D721Med (cell line): ENCODE data around the gene FAM3C.

Experiments
- DNase-seq: peaks from one replicate; pipeline ENCODE4 v3.0.0; 2011; ENCODE audit warnings: low spot score; ENCODE audit not compliant: insufficient read length
- FAIRE-seq: peaks from 2 replicates; lab custom pipeline; 2011; peaks lifted over from hg19 to GRCh38; lab: Jason Lieb, UNC
- TF ChIP-seq, protein P1 (sequence below): IDR thresholded peaks from 2 replicates; pipeline ENCODE4 v1.5.1; 2012; ENCODE audit warnings: mild to moderate bottlenecking, control low read depth; ENCODE audit not compliant: insufficient read depth; ENCODE audit errors: missing control alignments

Gene FAM3C

GRCh38 chr7:121406944-121407343, 10.8 kb upstream of the FAM3C start:
- FAIRE-seq, result no peak
- no peak for DNase-seq
- TF ChIP-seq, protein P1, sequence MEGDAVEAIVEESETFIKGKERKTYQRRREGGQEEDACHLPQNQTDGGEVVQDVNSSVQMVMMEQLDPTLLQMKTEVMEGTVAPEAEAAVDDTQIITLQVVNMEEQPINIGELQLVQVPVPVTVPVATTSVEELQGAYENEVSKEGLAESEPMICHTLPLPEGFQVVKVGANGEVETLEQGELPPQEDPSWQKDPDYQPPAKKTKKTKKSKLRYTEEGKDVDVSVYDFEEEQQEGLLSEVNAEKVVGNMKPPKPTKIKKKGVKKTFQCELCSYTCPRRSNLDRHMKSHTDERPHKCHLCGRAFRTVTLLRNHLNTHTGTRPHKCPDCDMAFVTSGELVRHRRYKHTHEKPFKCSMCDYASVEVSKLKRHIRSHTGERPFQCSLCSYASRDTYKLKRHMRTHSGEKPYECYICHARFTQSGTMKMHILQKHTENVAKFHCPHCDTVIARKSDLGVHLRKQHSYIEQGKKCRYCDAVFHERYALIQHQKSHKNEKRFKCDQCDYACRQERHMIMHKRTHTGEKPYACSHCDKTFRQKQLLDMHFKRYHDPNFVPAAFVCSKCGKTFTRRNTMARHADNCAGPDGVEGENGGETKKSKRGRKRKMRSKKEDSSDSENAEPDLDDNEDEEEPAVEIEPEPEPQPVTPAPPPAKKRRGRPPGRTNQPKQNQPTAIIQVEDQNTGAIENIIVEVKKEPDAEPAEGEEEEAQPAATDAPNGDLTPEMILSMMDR, result no peak

- TF ChIP-seq, protein P1, result no peak
- no peak for DNase-seq
- no peak for FAIRE-seq
Measured at GRCh38 chr7:121406461-121406860, 10.4 kb upstream of the FAM3C start.

DNA sequence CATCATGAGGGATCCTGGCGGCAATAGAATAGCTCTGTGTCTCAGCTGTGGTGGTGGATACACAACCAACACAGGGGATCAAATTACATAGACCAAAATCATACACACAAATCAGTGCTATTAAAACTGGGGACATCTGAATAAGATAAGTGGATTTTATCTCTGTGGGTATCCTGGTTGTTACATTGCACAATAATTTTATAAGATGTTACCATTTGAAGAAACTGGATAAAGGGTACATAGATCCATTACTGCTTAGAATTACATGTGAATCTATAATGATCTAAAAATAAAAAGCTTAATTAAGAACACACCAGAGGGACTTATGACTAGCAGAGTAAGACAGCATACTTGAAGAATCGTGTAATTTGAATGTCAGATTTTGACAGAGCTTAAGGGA, 8.2 kb upstream of the FAM3C start:
- DNase-seq (no peak), FAIRE-seq (no peak)
- TF ChIP-seq, protein P1, result no peak

DNA sequence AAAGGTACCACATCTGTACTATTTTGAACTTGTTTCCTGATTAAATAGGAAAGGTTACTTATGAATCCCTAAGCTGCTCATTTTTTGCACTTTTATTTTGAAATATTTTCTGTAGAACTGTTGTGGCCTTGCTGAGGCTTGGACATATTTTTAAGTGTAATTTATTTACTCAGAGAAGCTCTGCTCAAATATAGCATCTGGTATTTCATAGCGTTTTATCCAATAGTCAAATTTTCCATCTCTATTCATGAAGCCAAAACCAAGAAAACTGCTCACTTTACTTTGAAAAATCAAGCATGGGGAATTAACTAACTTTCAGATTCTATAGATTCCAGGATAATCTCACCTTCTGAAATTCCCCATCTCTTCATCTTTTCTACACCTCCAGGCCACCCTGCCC, 6.6 kb upstream of the FAM3C start:
- DNase-seq (no peak), FAIRE-seq (no peak)
- TF ChIP-seq, protein P1, result no peak

DNA sequence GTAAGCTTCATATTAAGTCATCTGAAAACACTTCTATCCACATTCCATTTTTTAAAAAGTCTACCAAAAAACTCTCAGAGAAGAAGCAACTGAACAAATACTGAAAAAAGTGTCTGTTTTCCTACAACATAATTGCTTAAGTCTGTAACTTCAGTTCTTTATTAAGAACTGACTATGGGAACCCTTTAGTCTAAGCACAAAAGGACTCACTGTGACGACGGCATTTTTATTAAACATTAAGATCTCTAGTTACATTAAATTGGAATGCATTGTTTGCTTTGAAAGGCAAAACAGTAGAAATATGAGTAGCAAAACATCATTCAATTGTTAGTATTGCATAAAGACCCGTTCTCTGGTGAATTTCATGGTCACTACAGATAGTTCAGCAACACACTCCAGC, 5.8 kb upstream of the FAM3C start:
- FAIRE-seq, result no peak

DNA sequence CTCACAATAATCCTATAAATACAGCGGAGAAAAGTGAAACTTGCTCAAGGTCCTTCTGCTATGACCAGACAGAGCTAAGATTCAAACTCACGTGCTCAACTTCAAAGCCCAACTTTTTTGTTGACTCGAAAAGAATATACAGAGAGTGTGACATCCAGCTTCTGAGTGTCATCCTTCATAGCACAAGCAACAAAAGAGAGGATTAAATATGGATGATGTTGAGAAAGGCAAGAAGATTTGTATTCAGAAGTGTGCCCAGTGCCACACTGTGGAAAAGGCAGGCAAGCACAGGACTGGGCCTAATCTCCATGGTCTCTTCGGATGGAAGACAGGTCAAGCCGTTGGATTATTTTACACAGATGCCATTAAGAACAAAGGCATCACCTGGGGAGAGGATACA, 2.1 kb upstream of the FAM3C start:
- no peak for DNase-seq
- no peak for FAIRE-seq
- TF ChIP-seq, protein P1, result peak; percentile 18

More for the DNA sequence above, 5.8 kb upstream of the FAM3C start:
- no peak for DNase-seq
- TF ChIP-seq, protein P1, result no peak

DNA sequence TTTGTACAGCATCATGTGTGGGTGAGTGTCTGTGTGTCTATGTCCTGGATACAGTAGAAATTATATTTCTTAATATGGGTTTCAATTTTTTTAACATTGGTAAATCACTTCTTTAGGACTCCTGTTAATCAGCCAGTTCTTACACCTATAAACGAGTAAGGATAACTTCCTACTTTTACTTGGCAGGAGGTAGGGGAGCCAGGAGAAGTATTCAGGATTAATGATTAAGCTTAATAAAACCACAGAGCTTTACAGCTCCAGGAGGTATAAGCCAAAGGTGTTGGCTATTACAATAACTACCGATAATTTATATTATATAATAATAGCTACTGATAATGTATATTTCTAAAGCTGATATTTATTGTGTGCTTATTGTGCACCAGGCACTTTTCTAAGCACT, 1.7 kb upstream of the FAM3C start:
- DNase-seq, result no peak
- TF ChIP-seq, protein P1, result no peak
- no peak for FAIRE-seq
